HepG2 (cell line): ENCODE results near the gene KLHL21. TPM values are rescaled to one million over a fixed set of nuclear protein-coding genes. Genes with fewer than 3 reads are reported as not detected.

Experiments
- ARNT ChIP-seq: fragments of 450-650 bp; IDR thresholded peaks from 2 replicates; pipeline ENCODE4 v1.6.1; 2017
- ATF2 ChIP-seq: sonication (generic); formaldehyde crosslinking; IDR thresholded peaks from 2 replicates; pipeline ENCODE4 v1.4.0; 2020; ENCODE audit warnings: missing genetic modification reagents
- CREB1 ChIP-seq, 2 experiments: fragments of 450-650 bp in 1 of 2; IDR thresholded peaks; 2 replicates each; pipeline ENCODE4 v1.6.1; 2016 to 2017; ENCODE audit warnings: control low read depth in 1 of 2, mild to moderate bottlenecking in 1 of 2, missing compliant biosample characterization in 1 of 2, missing genetic modification characterization in 1 of 2
- HES4 ChIP-seq: sonication (generic); formaldehyde crosslinking; IDR thresholded peaks from 2 replicates; pipeline ENCODE4 v1.9.0; 2021; ENCODE audit warnings: mild to moderate bottlenecking, missing genetic modification reagents, borderline replicate concordance
- HNRNPL ChIP-seq: fragments of 200-400 bp; formaldehyde crosslinking; IDR thresholded peaks from 2 replicates; pipeline ENCODE4 v1.6.1; 2017; ENCODE audit warnings: mild to moderate bottlenecking, low read depth, low read length
- IKZF5 ChIP-seq: IDR thresholded peaks from 2 replicates; pipeline ENCODE4 v1.6.1; 2018; ENCODE audit warnings: missing genetic modification reagents, mild to moderate bottlenecking, missing compliant biosample characterization
- KLF13 ChIP-seq: sonication (generic); formaldehyde crosslinking; IDR thresholded peaks from 2 replicates; pipeline ENCODE4 v1.4.0; 2020; ENCODE audit warnings: mild to moderate bottlenecking, missing genetic modification reagents
- KLF16 ChIP-seq, 2 experiments: sonication (generic) in 1 of 2; formaldehyde crosslinking in 1 of 2; IDR thresholded peaks; 2 replicates each; pipeline versions ENCODE4 v1.6.1 to v1.8.0; 2016 to 2023; ENCODE audit warnings: missing genetic modification reagents in 2 of 2, missing compliant biosample characterization in 1 of 2
- MATR3 ChIP-seq: sonication (generic); formaldehyde crosslinking; IDR thresholded peaks from 2 replicates; pipeline ENCODE4 v1.4.0; 2020; ENCODE audit warnings: missing genetic modification reagents
- MED1 ChIP-seq: sonication (generic); formaldehyde crosslinking; IDR thresholded peaks from 2 replicates; pipeline ENCODE4 v1.4.0; 2020; ENCODE audit warnings: missing genetic modification reagents
- PATZ1 ChIP-seq: sonication (generic); formaldehyde crosslinking; IDR thresholded peaks from 2 replicates; pipeline ENCODE4 v1.4.0; 2020; ENCODE audit warnings: missing genetic modification reagents
- RAD51 ChIP-seq: fragments of 450-650 bp; IDR thresholded peaks from 2 replicates; pipeline ENCODE4 v1.6.1; 2016; ENCODE audit warnings: borderline replicate concordance
- SATB2 ChIP-seq: sonication (generic); formaldehyde crosslinking; IDR thresholded peaks from 2 replicates; pipeline ENCODE4 v1.5.0; 2020; ENCODE audit warnings: missing genetic modification reagents
- SNRNP70 ChIP-seq: fragments of 200-400 bp; formaldehyde crosslinking; IDR thresholded peaks from 2 replicates; pipeline ENCODE4 v1.6.1; 2017; ENCODE audit warnings: mild to moderate bottlenecking, low read depth, low read length, moderate library complexity
- YEATS4 ChIP-seq: sonication (generic); formaldehyde crosslinking; IDR thresholded peaks from 2 replicates; pipeline ENCODE4 v1.4.0; 2020; ENCODE audit warnings: missing genetic modification reagents, borderline replicate concordance
- ZNF230 ChIP-seq: sonication (generic); formaldehyde crosslinking; IDR thresholded peaks from 2 replicates; pipeline ENCODE4 v1.4.0; 2020; ENCODE audit warnings: mild to moderate bottlenecking, missing genetic modification reagents
- ZNF24 ChIP-seq: fragments of 450-650 bp; IDR thresholded peaks from 2 replicates; pipeline ENCODE4 v1.6.1; 2017; ENCODE audit warnings: antibody characterized with exemption, mild to moderate bottlenecking
- ZNF383 ChIP-seq: sonication (generic); formaldehyde crosslinking; IDR thresholded peaks from 2 replicates; pipeline ENCODE4 v1.4.0; 2020; ENCODE audit warnings: missing genetic modification reagents, mild to moderate bottlenecking, borderline replicate concordance
- ZNF432 ChIP-seq: sonication (generic); formaldehyde crosslinking; IDR thresholded peaks from 2 replicates; pipeline ENCODE4 v1.5.0; 2020; ENCODE audit warnings: missing genetic modification reagents, mild to moderate bottlenecking, borderline replicate concordance
- ZNF468 ChIP-seq: sonication (generic); formaldehyde crosslinking; IDR thresholded peaks from 2 replicates; pipeline ENCODE4 v1.8.0; 2022; ENCODE audit warnings: mild to moderate bottlenecking, moderate library complexity, missing genetic modification reagents
- ZNF605 ChIP-seq: sonication (generic); formaldehyde crosslinking; IDR thresholded peaks from 2 replicates; pipeline ENCODE4 v1.8.0; 2022; ENCODE audit warnings: mild to moderate bottlenecking, missing genetic modification reagents
- ZNF737 ChIP-seq: sonication (generic); formaldehyde crosslinking; IDR thresholded peaks from 2 replicates; pipeline ENCODE4 v1.5.0; 2020; ENCODE audit warnings: missing genetic modification reagents, mild to moderate bottlenecking, borderline replicate concordance
- ZNF740 ChIP-seq: sonication (generic); formaldehyde crosslinking; IDR thresholded peaks from 2 replicates; pipeline ENCODE4 v1.4.0; 2020; ENCODE audit warnings: missing genetic modification reagents
- ZSCAN5A ChIP-seq: sonication (generic); formaldehyde crosslinking; IDR thresholded peaks from 2 replicates; pipeline ENCODE4 v1.8.0; 2022; ENCODE audit warnings: mild to moderate bottlenecking, missing genetic modification reagents, borderline replicate concordance
- polyA plus RNA-seq, 8 experiments: library from polyadenylated mRNA; depleted of rRNA in 3 of 8; stranded (reverse) in 7 of 8; unstranded in 1 of 8; fragments of >200 nt; fragmentation: Illumina TruSeq in 4 of 8; extraction: Trizol in 4 of 8; gene quantifications; 2 replicates each; pipeline versions ENCODE4 v1.2.1 to v1.2.3, GENCODE V29; 2011 to 2016; ENCODE audit warnings: low read depth in 4 of 8, missing spikeins in 1 of 8, mixed read lengths in 1 of 8; ENCODE audit not compliant: insufficient read depth in 1 of 8
- total RNA-seq, 5 experiments: library from RNA; depleted of rRNA; stranded (reverse); fragments of >200 nt; fragmentation: Illumina TruSeq; extraction: Trizol; gene quantifications; 2 replicates each; pipeline ENCODE4 v1.2.3, GENCODE V29; 2016; ENCODE audit warnings: low read depth in 1 of 5

Gene KLHL21
- total and polyA plus RNA-seq, 2 of the 13 experiments (the other 11 are each of a cell fraction or from before 2014, with no cell fraction given), result 14.8 to 25.0 TPM

GRCh38 chr1:6624710-6625583 lies 22.3 kb upstream of the KLHL21 start, which contains the start of gene THAP3 (continued):
- peak; percentile 17; the same call in 1 of the 2 replicates for TF ChIP-seq PATZ1 (CRISPR knock-in tag)
- no peak for TF ChIP-seq ZNF740 (CRISPR knock-in tag)
- no peak; the same call in 1 of the 2 replicates for TF ChIP-seq ZNF432 (CRISPR knock-in tag)
- TF ChIP-seq KLF16 (CRISPR knock-in tag; IDR thresholded peaks at IDR 0.05), result 0 out of 4 replicates have a peak, but pooled peaks of 1 of the 2 experiments have one; percentile 33
- no peak for TF ChIP-seq ZSCAN5A (CRISPR knock-in tag)
- TF ChIP-seq RAD51, result no peak
- peak; percentile 88; the same call in 1 of the 2 replicates for TF ChIP-seq ZNF737
- TF ChIP-seq MATR3 (CRISPR knock-in tag), result no peak
- no peak for TF ChIP-seq ZNF468 (CRISPR knock-in tag)
- no peak for TF ChIP-seq KLF13 (CRISPR knock-in tag)
- TF ChIP-seq CREB1 (IDR thresholded peaks at IDR 0.05), result peak; percentile 97
- peak; percentile 86 for TF ChIP-seq CREB1 (CRISPR knock-in tag; IDR thresholded peaks at IDR 0.05)
- 0 out of 2 replicates have a peak, but pooled peaks have one; percentile 47 for TF ChIP-seq HES4 (CRISPR knock-in tag)
- no peak for TF ChIP-seq ARNT
- no peak for TF ChIP-seq ATF2 (CRISPR knock-in tag)
- no peak for TF ChIP-seq ZNF605 (CRISPR knock-in tag)
- no peak for TF ChIP-seq SATB2
- no peak for TF ChIP-seq ZNF383 (CRISPR knock-in tag)
- TF ChIP-seq ZNF230, result no peak
- TF ChIP-seq SNRNP70, result no peak
- TF ChIP-seq ZNF24, result no peak
- TF ChIP-seq YEATS4 (CRISPR knock-in tag), result no peak; the same call in 1 of the 2 replicates
- no peak for TF ChIP-seq HNRNPL
- TF ChIP-seq MED1 (CRISPR knock-in tag), result no peak
- TF ChIP-seq IKZF5 (CRISPR knock-in tag), result peak; percentile 61; the same call in 1 of the 2 replicates
